Colonic mucosa (tissue), 4 donors: ENCODE data around the gene MTA3. TPM values are rescaled to one million over a fixed set of nuclear protein-coding genes. Genes with fewer than 3 reads are reported as not detected.

Source experiments
- DNase-seq: peaks from one replicate; pipeline ENCODE4 v3.0.0-alpha.2; 2020
- H3K27ac ChIP-seq: fragments of 200-600 bp; one replicate; pipeline ENCODE4 v1.8.0; 2021
- H3K27me3 ChIP-seq: fragments of 200-600 bp; one replicate; pipeline ENCODE4 v1.8.0; 2021
- H3K36me3 ChIP-seq: fragments of 200-600 bp; one replicate; pipeline ENCODE4 v1.8.0; 2021
- H3K4me1 ChIP-seq: fragments of 200-600 bp; one replicate; pipeline ENCODE4 v1.8.0; 2021; ENCODE audit warnings: mild to moderate bottlenecking
- H3K4me3 ChIP-seq: fragments of 200-600 bp; one replicate; pipeline ENCODE4 v1.8.0; 2021
- H3K9ac ChIP-seq, 2 donors: one replicate each; pipeline ENCODE4 v1.7.0; 2013; ENCODE audit warnings: control low read depth in 2 of 2, low read depth in 2 of 2, low read length in 2 of 2
- H3K9me3 ChIP-seq: fragments of 200-600 bp; one replicate; pipeline ENCODE4 v1.8.0; 2021
- CTCF ChIP-seq: fragments of 200-600 bp; IDR thresholded peaks from one replicate; pipeline ENCODE4 v1.8.0; 2022; ENCODE audit warnings: antibody characterized with exemption, mild to moderate bottlenecking
- intact Hi-C: fragments of 100-400 bp; cut with DNase I; formaldehyde crosslinking; loops from one replicate; pipeline ENCODE4 v1.14.1; 2022
- total RNA-seq, 2 donors: library from RNA; stranded (reverse); fragmentation: NEBNext Ultra II Directional in 1 of 2; extraction: Animal tissue kit (Norgen Biotek cat#: 25700) in 1 of 2; gene quantifications; one replicate each; pipeline ENCODE4 v1.2.1, GENCODE V29; 2021
- donor health status: healthy.
- donor health status: DM: no; HTN: no; CAD: no.
- donor health status: DM: no; HTN: no; CAD: no.

The MTA3 gene
- total RNA-seq, 2 donors from 2014 or later = 41.4 to 46.2 TPM

GRCh38 chr2:42800981-42801380 is 232.5 kb downstream of the MTA3 start:
- intact Hi-C loops = no loop called here
- H3K4me3 ChIP-seq = no peak overlapping the region
- H3K4me1 ChIP-seq = no peaks in the 10 kb centered on the region
- no peak for DNase-seq
- TF ChIP-seq CTCF = no peak
- no peaks in the 10 kb centered on the region for H3K27me3 ChIP-seq
- H3K9me3 ChIP-seq = no peaks in the 10 kb centered on the region
- H3K27ac ChIP-seq = no peak overlapping the region
- no peaks in the 10 kb centered on the region for H3K36me3 ChIP-seq
- H3K9ac ChIP-seq = no peak overlapping the region

DNA sequence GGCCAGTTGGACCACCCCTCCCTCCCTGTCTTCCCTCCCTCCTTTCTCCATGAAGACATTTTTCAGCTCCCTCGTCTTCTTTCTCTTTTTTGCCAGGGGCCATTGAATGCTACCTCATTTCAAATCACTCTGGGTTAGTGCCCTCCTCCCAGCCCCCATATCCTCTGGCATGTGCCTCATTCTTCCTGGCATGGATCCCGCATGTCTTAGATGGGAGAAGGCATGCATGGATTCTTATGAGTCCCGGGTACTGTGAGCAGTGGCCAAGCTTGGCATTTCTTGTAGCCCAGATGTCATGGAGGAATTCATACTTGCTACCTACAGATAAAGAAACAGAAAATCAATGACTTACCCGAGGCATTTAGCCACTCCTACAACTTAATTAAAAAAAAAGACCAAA is 232.9 kb downstream of the MTA3 start:
- Histone ChIP-seq H3K4me1 (no peaks in the 10 kb centered on the region), H3K27ac (no peak overlapping the region), H3K9ac (no peak overlapping the region), H3K9me3 (no peaks in the 10 kb centered on the region), H3K27me3 (no peaks in the 10 kb centered on the region), H3K4me3 (no peak overlapping the region), H3K36me3 (no peaks in the 10 kb centered on the region)
- DNase-seq = no peak
- intact Hi-C loops = no loop called here
- no peak for TF ChIP-seq CTCF

DNA sequence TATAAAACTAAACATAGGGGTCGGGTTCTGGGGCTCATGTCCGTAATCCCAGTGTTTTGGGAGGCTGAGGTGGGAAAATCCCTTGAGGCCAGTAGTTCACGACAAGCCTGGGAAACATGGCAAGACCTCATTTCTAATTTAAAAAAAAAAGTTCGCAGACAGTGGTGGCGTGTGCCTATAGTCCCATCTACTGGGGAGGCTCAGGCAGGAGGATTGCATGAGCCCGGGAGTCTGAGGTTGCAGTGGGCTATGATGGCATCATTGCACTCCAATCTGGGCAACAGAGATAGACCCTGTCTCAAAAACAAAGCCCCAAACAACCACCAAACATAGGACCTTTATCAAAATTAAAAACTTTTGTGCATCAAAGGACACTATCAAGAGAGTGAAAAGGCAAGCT is 233.7 kb downstream of the MTA3 start:
- intact Hi-C loops = no loop called here
- no peak for DNase-seq
- H3K4me3 ChIP-seq = no peak overlapping the region
- H3K9ac ChIP-seq = no peak overlapping the region
- no peak overlapping the region for H3K27ac ChIP-seq
- no peaks in the 10 kb centered on the region for H3K36me3 ChIP-seq
- no peaks in the 10 kb centered on the region for H3K4me1 ChIP-seq
- TF ChIP-seq CTCF = no peak
- H3K27me3 ChIP-seq = no peaks in the 10 kb centered on the region
- no peaks in the 10 kb centered on the region for H3K9me3 ChIP-seq

DNA sequence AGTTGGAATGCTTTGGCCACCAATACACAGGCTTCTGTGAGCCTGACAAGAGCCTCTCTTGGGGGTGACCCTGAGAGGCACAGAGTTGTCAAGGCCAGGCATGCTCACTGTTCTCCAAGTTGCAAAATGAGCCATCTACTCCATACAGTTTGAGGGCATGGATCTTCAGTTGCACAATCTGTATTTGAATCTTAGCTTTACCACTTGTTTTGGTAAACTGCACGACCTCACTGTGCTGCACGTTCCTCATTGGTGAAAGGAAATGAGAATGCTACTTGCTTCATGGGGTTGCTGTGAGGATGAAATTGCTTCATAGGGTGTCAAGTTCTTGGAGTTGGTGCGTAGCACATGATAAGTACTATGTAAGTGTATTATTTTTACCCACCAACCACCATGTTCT is 235.9 kb downstream of the MTA3 start:
- H3K4me3 ChIP-seq = no peak overlapping the region
- no peaks in the 10 kb centered on the region for H3K36me3 ChIP-seq
- H3K4me1 ChIP-seq = peaks cover 5% of the 10 kb centered on the region
- no peak overlapping the region for H3K9ac ChIP-seq
- no peak for TF ChIP-seq CTCF
- H3K27me3 ChIP-seq = no peaks in the 10 kb centered on the region
- intact Hi-C loops = no loop called here
- no peak overlapping the region for H3K27ac ChIP-seq
- no peak for DNase-seq
- H3K9me3 ChIP-seq = no peaks in the 10 kb centered on the region

DNA sequence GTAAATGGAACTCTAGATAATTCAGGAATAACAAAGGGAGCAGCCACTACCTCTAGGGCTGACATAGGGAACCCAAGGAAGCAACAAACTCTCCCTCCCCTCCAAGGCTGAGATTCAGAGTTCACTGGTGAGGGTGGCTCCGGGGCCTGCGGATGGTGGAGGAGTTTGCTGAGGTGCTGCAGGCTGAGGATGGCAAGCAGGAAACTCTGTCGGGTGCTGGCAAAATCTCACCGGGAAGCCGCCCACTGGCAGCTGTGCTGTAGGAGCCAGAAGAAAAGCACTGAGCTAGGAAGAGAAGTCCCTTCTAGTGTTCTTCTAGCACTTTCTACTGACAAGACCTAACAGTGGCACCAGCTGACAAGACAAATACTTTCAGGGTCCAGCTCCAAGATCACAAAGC is 236.5 kb downstream of the MTA3 start:
- DNase-seq = no peak
- intact Hi-C loops = no loop called here
- Histone ChIP-seq H3K27ac (no peak overlapping the region), H3K36me3 (no peaks in the 10 kb centered on the region), H3K27me3 (no peaks in the 10 kb centered on the region), H3K4me1 (peaks cover 7% of the 10 kb centered on the region), H3K4me3 (no peak overlapping the region), H3K9me3 (no peaks in the 10 kb centered on the region), H3K9ac (no peak overlapping the region)
- TF ChIP-seq CTCF = no peak

Other genes starting within 250 kb of the MTA3 start
- 100 to 1,000 TPM; 128 to 131 TPM for gene COX7A2L, start 207.4 kb upstream of the MTA3 start, total RNA-seq
- gene KCNG3, start 74.7 kb upstream of the MTA3 start, total RNA-seq = 1 to 10 TPM; 2.5 to 2.7 TPM
- gene OXER1, start 195.5 kb downstream of the MTA3 start, total RNA-seq = 1 to 10 TPM; 1.3 to 3.9 TPM
- 10 to 100 TPM in 1 of 2 donors, 1 to 10 TPM in 1; 8.2 to 17.8 TPM for gene HAAO, start 224.0 kb downstream of the MTA3 start, total RNA-seq